Breast epithelium (tissue), 4 donors: ENCODE data around the gene MCTP2. TPM values are rescaled to one million over a fixed set of nuclear protein-coding genes. Genes with fewer than 3 reads are reported as not detected.

Experiments
- DNase-seq, 2 donors: peaks; one replicate each; pipeline ENCODE4 v3.0.0-alpha.2; 2019; ENCODE audit warnings: low spot score in 2 of 2
- H3K27ac ChIP-seq, 2 donors: fragments of 200-600 bp; sonication (generic) in 1 of 2; one replicate each; pipeline ENCODE4 v1.5.1; 2016 to 2019; ENCODE audit warnings: mild to moderate bottlenecking in 1 of 2
- H3K27me3 ChIP-seq, 2 donors: fragments of 200-600 bp; sonication (generic) in 1 of 2; one replicate each; pipeline versions ENCODE4 v1.5.1 to v1.6.0; 2017 to 2019; ENCODE audit warnings: control low read depth in 1 of 2, mild to moderate bottlenecking in 1 of 2
- H3K36me3 ChIP-seq: fragments of 200-600 bp; one replicate; pipeline ENCODE4 v1.5.1; 2019
- H3K4me1 ChIP-seq, 2 donors: fragments of 200-600 bp; sonication (generic); one replicate each; pipeline ENCODE4 v1.5.1; 2016 to 2019; ENCODE audit warnings: control low read depth in 1 of 2
- H3K4me3 ChIP-seq, 3 donors: fragments of 200-600 bp; sonication (generic); 1 replicate in 2 of 3; 2 replicates in 1 of 3; pipeline ENCODE4 v1.5.1; 2016 to 2019; ENCODE audit warnings: mild to moderate bottlenecking in 3 of 3, moderate library complexity in 2 of 3
- H3K9me3 ChIP-seq, 2 donors: fragments of 200-600 bp; sonication (generic) in 1 of 2; one replicate each; pipeline ENCODE4 v1.5.1; 2016 to 2019; ENCODE audit warnings: control low read depth in 1 of 2
- CTCF ChIP-seq, 3 donors: fragments of 450-650 bp; IDR thresholded peaks; one replicate each; pipeline ENCODE4 v1.5.1; 2016 to 2017; ENCODE audit warnings: antibody characterized with exemption in 3 of 3, mild to moderate bottlenecking in 3 of 3, moderate library complexity in 3 of 3
- POLR2A ChIP-seq: fragments of 450-650 bp; IDR thresholded peaks from one replicate; pipeline ENCODE4 v1.6.1; 2016; ENCODE audit warnings: antibody characterized with exemption, mild to moderate bottlenecking, moderate library complexity
- POLR2AphosphoS5 ChIP-seq, 3 donors: sonication (generic); formaldehyde crosslinking; IDR thresholded peaks; one replicate each; pipeline ENCODE4 v1.6.1; 2017; ENCODE audit warnings: antibody characterized with exemption in 3 of 3
- intact Hi-C: fragments of 100-400 bp; cut with DNase I; formaldehyde crosslinking; loops from one replicate; pipeline ENCODE4 v1.15.1; 2023; ENCODE audit warnings: low total_unique reads
- total RNA-seq, 3 donors: library from RNA; depleted of rRNA; stranded (reverse); fragments of >200 nt; gene quantifications; one replicate each; pipeline ENCODE4 v1.1.0, GENCODE V29; 2016

MCTP2 gene
- total RNA-seq, 3 donors from 2014 or later, result 6.4 to 46.2 (median 25.9) TPM

GRCh38 chr15:94269954-94270353 lies 38.6 kb downstream of the MCTP2 start:
- intact Hi-C loops, result no loop called here
- no peaks in the 10 kb centered on the region for H3K36me3 ChIP-seq
- H3K27ac ChIP-seq, result no peak overlapping the region
- no peaks in the 10 kb centered on the region for H3K27me3 ChIP-seq
- H3K4me3 ChIP-seq, result no peak overlapping the region
- TF ChIP-seq POLR2A (no peak), POLR2AphosphoS5 (IDR thresholded peaks at IDR 0.05) (no peak)
- H3K9me3 ChIP-seq, result no peaks in the 10 kb centered on the region
- no peaks in the 10 kb centered on the region for H3K4me1 ChIP-seq
- DNase-seq, result no peak

GRCh38 chr15:94270570-94270969 lies 39.2 kb downstream of the MCTP2 start:
- TF ChIP-seq POLR2A, result no peak
- Histone ChIP-seq H3K4me1 (no peaks in the 10 kb centered on the region), H3K27me3 (no peaks in the 10 kb centered on the region), H3K27ac (no peak overlapping the region), H3K36me3 (no peaks in the 10 kb centered on the region), H3K4me3 (no peak overlapping the region), H3K9me3 (no peaks in the 10 kb centered on the region)
- intact Hi-C loops, result no loop called here
- no peak for DNase-seq

GRCh38 chr15:94272251-94272898 lies 41.0 kb downstream of the MCTP2 start:
- TF ChIP-seq POLR2AphosphoS5 (IDR thresholded peaks at IDR 0.05) (no peak), CTCF (IDR thresholded peaks at IDR 0.05) (no peak), POLR2A (no peak)
- DNase-seq, result no peak
- intact Hi-C loops, result no loop called here
- no peak overlapping the region for H3K27ac ChIP-seq
- no peaks in the 10 kb centered on the region for H3K27me3 ChIP-seq
- no peak overlapping the region for H3K4me3 ChIP-seq
- H3K36me3 ChIP-seq, result no peaks in the 10 kb centered on the region
- H3K4me1 ChIP-seq, result no peaks in the 10 kb centered on the region
- no peaks in the 10 kb centered on the region for H3K9me3 ChIP-seq

- Histone ChIP-seq H3K36me3 (no peaks in the 10 kb centered on the region), H3K4me1 (no peaks in the 10 kb centered on the region), H3K27me3 (no peaks in the 10 kb centered on the region), H3K9me3 (no peaks in the 10 kb centered on the region), H3K4me3 (no peak overlapping the region), H3K27ac (no peak overlapping the region)
- DNase-seq, result no peak
- TF ChIP-seq CTCF (IDR thresholded peaks at IDR 0.05) (no peak), POLR2A (no peak), POLR2AphosphoS5 (IDR thresholded peaks at IDR 0.05) (no peak)
- intact Hi-C loops, result no loop called here
Measured at GRCh38 chr15:94273826-94274225, 42.5 kb downstream of the MCTP2 start.

- intact Hi-C loops, result no loop called here
- Histone ChIP-seq H3K9me3 (no peaks in the 10 kb centered on the region), H3K4me3 (no peak overlapping the region), H3K4me1 (no peaks in the 10 kb centered on the region), H3K36me3 (no peaks in the 10 kb centered on the region), H3K27me3 (no peaks in the 10 kb centered on the region), H3K27ac (no peak overlapping the region)
- TF ChIP-seq CTCF (IDR thresholded peaks at IDR 0.05), result no peak
- no peak for TF ChIP-seq POLR2A
- TF ChIP-seq POLR2AphosphoS5 (IDR thresholded peaks at IDR 0.05), result no peak
- no peak for DNase-seq
Measured at GRCh38 chr15:94274745-94275144, 43.4 kb downstream of the MCTP2 start.

GRCh38 chr15:94277485-94277884 lies 46.1 kb downstream of the MCTP2 start:
- no peak overlapping the region for H3K4me3 ChIP-seq
- TF ChIP-seq CTCF (IDR thresholded peaks at IDR 0.05) (no peak), POLR2A (no peak), POLR2AphosphoS5 (IDR thresholded peaks at IDR 0.05) (no peak)
- no peak overlapping the region for H3K27ac ChIP-seq
- no peaks in the 10 kb centered on the region for H3K9me3 ChIP-seq
- H3K36me3 ChIP-seq, result no peaks in the 10 kb centered on the region
- no peaks in the 10 kb centered on the region for H3K27me3 ChIP-seq
- H3K4me1 ChIP-seq, result no peaks in the 10 kb centered on the region
- DNase-seq, result no peak
- intact Hi-C loops, result no loop called here
